ENCODE results near the gene FAM169A. TPM values are rescaled to one million over a fixed set of nuclear protein-coding genes. Genes with fewer than 3 reads are reported as not detected.

FAM169A gene
- total RNA-seq, 1 donor from 2014 or later: 18.8 TPM

DNA sequence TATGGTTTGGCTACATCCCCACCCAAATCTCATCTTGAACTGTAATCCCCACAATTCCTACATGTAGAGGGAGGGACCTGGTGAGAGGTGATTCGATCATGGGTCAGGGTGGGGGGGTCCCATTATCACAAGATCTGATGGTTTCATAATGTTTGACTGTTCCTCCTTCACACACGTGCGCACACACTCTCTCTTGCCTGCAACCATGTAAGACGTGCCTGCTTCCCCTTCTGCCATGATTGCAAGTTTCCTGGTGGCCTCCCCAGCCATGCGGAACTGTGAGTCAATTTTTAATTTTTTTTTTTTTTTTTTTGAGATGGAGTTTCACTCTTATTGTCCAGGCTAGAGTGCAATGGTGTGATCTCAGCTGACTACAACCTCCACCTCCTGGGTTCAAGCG is 27.0 kb downstream of the FAM169A start:
- DNase-seq (ENCODE audit: low read depth): no peak
- Histone ChIP-seq H3K4me3 (ENCODE audit: low read depth, low read length) (no peak overlapping the region), H3K27me3 (ENCODE audit: control insufficient read depth, insufficient read depth, low read length) (no peaks in the 10 kb centered on the region), H3K36me3 (ENCODE audit: control insufficient read depth, insufficient read depth, low read length) (no peaks in the 10 kb centered on the region)
- TF ChIP-seq, protein P1, sequence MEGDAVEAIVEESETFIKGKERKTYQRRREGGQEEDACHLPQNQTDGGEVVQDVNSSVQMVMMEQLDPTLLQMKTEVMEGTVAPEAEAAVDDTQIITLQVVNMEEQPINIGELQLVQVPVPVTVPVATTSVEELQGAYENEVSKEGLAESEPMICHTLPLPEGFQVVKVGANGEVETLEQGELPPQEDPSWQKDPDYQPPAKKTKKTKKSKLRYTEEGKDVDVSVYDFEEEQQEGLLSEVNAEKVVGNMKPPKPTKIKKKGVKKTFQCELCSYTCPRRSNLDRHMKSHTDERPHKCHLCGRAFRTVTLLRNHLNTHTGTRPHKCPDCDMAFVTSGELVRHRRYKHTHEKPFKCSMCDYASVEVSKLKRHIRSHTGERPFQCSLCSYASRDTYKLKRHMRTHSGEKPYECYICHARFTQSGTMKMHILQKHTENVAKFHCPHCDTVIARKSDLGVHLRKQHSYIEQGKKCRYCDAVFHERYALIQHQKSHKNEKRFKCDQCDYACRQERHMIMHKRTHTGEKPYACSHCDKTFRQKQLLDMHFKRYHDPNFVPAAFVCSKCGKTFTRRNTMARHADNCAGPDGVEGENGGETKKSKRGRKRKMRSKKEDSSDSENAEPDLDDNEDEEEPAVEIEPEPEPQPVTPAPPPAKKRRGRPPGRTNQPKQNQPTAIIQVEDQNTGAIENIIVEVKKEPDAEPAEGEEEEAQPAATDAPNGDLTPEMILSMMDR (IDR thresholded peaks at IDR 0.05; ENCODE audit: insufficient read depth, low read length, poor library complexity, severe bottlenecking): no peak

- no peaks in the 10 kb centered on the region for H3K36me3 ChIP-seq (ENCODE audit: control insufficient read depth, insufficient read depth, low read length)
- no peaks in the 10 kb centered on the region for H3K27me3 ChIP-seq (ENCODE audit: control insufficient read depth, insufficient read depth, low read length)
- TF ChIP-seq, protein P1 (IDR thresholded peaks at IDR 0.05; ENCODE audit: insufficient read depth, low read length, poor library complexity, severe bottlenecking): no peak
- no peak overlapping the region for H3K4me3 ChIP-seq (ENCODE audit: low read depth, low read length)
- no peak for DNase-seq (ENCODE audit: low read depth)
These were observed 27.9 kb downstream of the FAM169A start for GRCh38 chr5:74838262-74838661.

DNA sequence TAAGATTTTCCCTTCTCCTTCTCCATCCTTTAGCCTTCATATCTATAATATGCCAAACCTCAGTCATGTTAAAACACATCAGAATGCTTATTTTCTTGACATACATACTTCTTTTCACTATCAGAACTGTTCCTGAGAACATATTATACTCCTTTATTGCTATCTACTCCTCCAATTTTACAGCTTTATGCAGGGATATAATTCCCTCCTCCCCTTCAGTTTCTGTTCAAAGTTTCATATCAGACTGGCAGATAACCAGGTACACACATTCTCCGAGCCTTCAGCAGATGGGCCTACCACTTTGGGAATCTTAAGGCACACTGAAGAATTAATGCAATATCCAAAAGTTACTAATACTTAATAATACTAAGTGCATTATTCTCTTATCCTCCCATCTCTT is 29.1 kb downstream of the FAM169A start:
- no peaks in the 10 kb centered on the region for H3K36me3 ChIP-seq (ENCODE audit: control insufficient read depth, insufficient read depth, low read length)

GRCh38 chr5:74833537-74834266 is 32.5 kb downstream of the FAM169A start:
- no peak for DNase-seq (ENCODE audit: low read depth)
- Histone ChIP-seq H3K4me3 (ENCODE audit: low read depth, low read length) (no peak overlapping the region), H3K36me3 (ENCODE audit: control insufficient read depth, insufficient read depth, low read length) (no peaks in the 10 kb centered on the region), H3K27me3 (ENCODE audit: control insufficient read depth, insufficient read depth, low read length) (no peaks in the 10 kb centered on the region)
- TF ChIP-seq, protein P1 (IDR thresholded peaks at IDR 0.05; ENCODE audit: insufficient read depth, low read length, poor library complexity, severe bottlenecking): no peak

More for the DNA sequence above, 29.1 kb downstream of the FAM169A start:
- Histone ChIP-seq H3K27me3 (ENCODE audit: control insufficient read depth, insufficient read depth, low read length) (no peaks in the 10 kb centered on the region), H3K4me3 (ENCODE audit: low read depth, low read length) (no peak overlapping the region)
- TF ChIP-seq, protein P1 (IDR thresholded peaks at IDR 0.05; ENCODE audit: insufficient read depth, low read length, poor library complexity, severe bottlenecking): no peak
- no peak for DNase-seq (ENCODE audit: low read depth)

- TF ChIP-seq, protein P1 (IDR thresholded peaks at IDR 0.05; ENCODE audit: insufficient read depth, low read length, poor library complexity, severe bottlenecking): no peak
- H3K4me3 ChIP-seq (ENCODE audit: low read depth, low read length): no peak overlapping the region
- H3K27me3 ChIP-seq (ENCODE audit: control insufficient read depth, insufficient read depth, low read length): no peaks in the 10 kb centered on the region
- H3K36me3 ChIP-seq (ENCODE audit: control insufficient read depth, insufficient read depth, low read length): no peaks in the 10 kb centered on the region
- DNase-seq (ENCODE audit: low read depth): no peak
These were observed 36.8 kb downstream of the FAM169A start for GRCh38 chr5:74829413-74829812.

GRCh38 chr5:74822288-74822687 is 43.9 kb downstream of the FAM169A start:
- DNase-seq (ENCODE audit: low read depth): no peak
- H3K36me3 ChIP-seq (ENCODE audit: control insufficient read depth, insufficient read depth, low read length): no peaks in the 10 kb centered on the region
- H3K4me3 ChIP-seq (ENCODE audit: low read depth, low read length): no peak overlapping the region
- TF ChIP-seq, protein P1 (IDR thresholded peaks at IDR 0.05; ENCODE audit: insufficient read depth, low read length, poor library complexity, severe bottlenecking): no peak
- no peaks in the 10 kb centered on the region for H3K27me3 ChIP-seq (ENCODE audit: control insufficient read depth, insufficient read depth, low read length)

All from kidney epithelial cell (primary cell).